IPS DF 4.7 (cell line): ENCODE data around the gene CSNK1G1.

Experiments
- DNase-seq: peaks from one replicate; pipeline ENCODE4 v3.0.0-alpha.2; 2013; ENCODE audit warnings: low spot score; ENCODE audit errors: extremely low read depth

The CSNK1G1 gene

GRCh38 chr15:64193971-64194370, 162.0 kb downstream of the CSNK1G1 start:
- DNase-seq, result no peak

GRCh38 chr15:64191971-64192830, 163.8 kb downstream of the CSNK1G1 start:
- no peak for DNase-seq

- no peak for DNase-seq
These were observed 168.4 kb downstream of the CSNK1G1 start for GRCh38 chr15:64187396-64188191.

GRCh38 chr15:64185146-64185911, 170.6 kb downstream of the CSNK1G1 start:
- DNase-seq, result no peak

- DNase-seq, result no peak
These were observed 173.1 kb downstream of the CSNK1G1 start for GRCh38 chr15:64182859-64183370.

GRCh38 chr15:64180235-64180824, 175.6 kb downstream of the CSNK1G1 start:
- DNase-seq, result no peak

- no peak for DNase-seq
These were observed 189.7 kb downstream of the CSNK1G1 start for GRCh38 chr15:64166102-64166890.

- DNase-seq, result no peak
These were observed 191.5 kb downstream of the CSNK1G1 start for GRCh38 chr15:64164436-64164835.

GRCh38 chr15:64163659-64164362, 192.2 kb downstream of the CSNK1G1 start:
- DNase-seq, result no peak

- no peak for DNase-seq
These were observed 192.9 kb downstream of the CSNK1G1 start, which contains the start of gene PPIB for GRCh38 chr15:64162869-64163658. Gene PPIB, minus strand, starts transcription at chr15:64163022. Its CDS starts 36 bp downstream, at chr15:64162986.

GRCh38 chr15:64162478-64162868, 193.5 kb downstream of the CSNK1G1 start:
- DNase-seq, result no peak

- DNase-seq, result no peak
These were observed 194.1 kb downstream of the CSNK1G1 start for GRCh38 chr15:64161688-64162477.

GRCh38 chr15:64158363-64159134, 197.4 kb downstream of the CSNK1G1 start:
- no peak for DNase-seq

- DNase-seq, result no peak
These were observed 198.3 kb downstream of the CSNK1G1 start for GRCh38 chr15:64157599-64158125.

GRCh38 chr15:64156652-64157331, 199.2 kb downstream of the CSNK1G1 start:
- no peak for DNase-seq
